ENCODE data around the gene SUFU.

SUFU gene

GRCh38 chr10:102613286-102613685, 109.5 kb downstream of the SUFU start:
- Histone ChIP-seq H3K27me3 (ENCODE audit: insufficient read depth, low read depth) (no peaks in the 10 kb centered on the region), H3K4me1 (ENCODE audit: low read depth, poor library complexity, severe bottlenecking) (peaks cover 6% of the 10 kb centered on the region), H3K4me3 (IDR thresholded peaks at IDR 0.05; ENCODE audit: insufficient read depth, low read depth, low read length) (no peak overlapping the region), H3K4me2 (no peak overlapping the region), H3K9ac (no peak overlapping the region), H3K27ac (no peak overlapping the region), H3K79me2 (ENCODE audit: insufficient read depth, low read depth) (no peaks in the 10 kb centered on the region), H2AFZ (ENCODE audit: low read depth) (no peak overlapping the region), H3K36me3 (ENCODE audit: insufficient read depth) (no peaks in the 10 kb centered on the region), H4K20me1 (ENCODE audit: insufficient read depth) (no peaks in the 10 kb centered on the region)
- TF ChIP-seq, protein P1, sequence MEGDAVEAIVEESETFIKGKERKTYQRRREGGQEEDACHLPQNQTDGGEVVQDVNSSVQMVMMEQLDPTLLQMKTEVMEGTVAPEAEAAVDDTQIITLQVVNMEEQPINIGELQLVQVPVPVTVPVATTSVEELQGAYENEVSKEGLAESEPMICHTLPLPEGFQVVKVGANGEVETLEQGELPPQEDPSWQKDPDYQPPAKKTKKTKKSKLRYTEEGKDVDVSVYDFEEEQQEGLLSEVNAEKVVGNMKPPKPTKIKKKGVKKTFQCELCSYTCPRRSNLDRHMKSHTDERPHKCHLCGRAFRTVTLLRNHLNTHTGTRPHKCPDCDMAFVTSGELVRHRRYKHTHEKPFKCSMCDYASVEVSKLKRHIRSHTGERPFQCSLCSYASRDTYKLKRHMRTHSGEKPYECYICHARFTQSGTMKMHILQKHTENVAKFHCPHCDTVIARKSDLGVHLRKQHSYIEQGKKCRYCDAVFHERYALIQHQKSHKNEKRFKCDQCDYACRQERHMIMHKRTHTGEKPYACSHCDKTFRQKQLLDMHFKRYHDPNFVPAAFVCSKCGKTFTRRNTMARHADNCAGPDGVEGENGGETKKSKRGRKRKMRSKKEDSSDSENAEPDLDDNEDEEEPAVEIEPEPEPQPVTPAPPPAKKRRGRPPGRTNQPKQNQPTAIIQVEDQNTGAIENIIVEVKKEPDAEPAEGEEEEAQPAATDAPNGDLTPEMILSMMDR (conservative IDR thresholded peaks at IDR 0.05; ENCODE audit: low read depth, low read length): no peak

DNA sequence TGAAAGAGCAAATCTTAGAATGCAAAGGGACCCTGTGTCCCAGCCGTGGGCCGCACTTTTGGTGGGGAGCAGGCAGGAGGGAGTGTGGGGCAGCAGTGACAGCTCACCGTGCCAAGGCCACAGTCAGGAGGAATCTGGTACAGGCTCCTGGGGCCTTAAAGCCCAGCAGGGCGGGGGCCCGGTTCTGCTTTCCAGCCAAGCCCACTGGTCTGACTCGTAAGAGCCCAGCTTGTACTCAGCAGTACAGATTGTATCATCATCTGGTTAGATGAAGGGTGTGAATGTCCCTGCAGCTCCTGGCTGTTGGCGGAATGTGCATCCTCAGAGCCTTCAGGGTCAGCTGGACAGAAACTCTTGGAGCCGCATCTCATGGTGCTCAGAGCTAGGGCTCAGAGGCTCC, 110.0 kb downstream of the SUFU start:
- Histone ChIP-seq H3K4me3 (IDR thresholded peaks at IDR 0.05; ENCODE audit: insufficient read depth, low read depth, low read length) (no peak overlapping the region), H3K9ac (no peak overlapping the region), H3K36me3 (ENCODE audit: insufficient read depth) (no peaks in the 10 kb centered on the region), H3K27me3 (ENCODE audit: insufficient read depth, low read depth) (no peaks in the 10 kb centered on the region), H2AFZ (ENCODE audit: low read depth) (no peak overlapping the region), H4K20me1 (ENCODE audit: insufficient read depth) (no peaks in the 10 kb centered on the region), H3K27ac (no peak overlapping the region), H3K4me1 (ENCODE audit: low read depth, poor library complexity, severe bottlenecking) (peaks cover 6% of the 10 kb centered on the region), H3K4me2 (no peak overlapping the region), H3K79me2 (ENCODE audit: insufficient read depth, low read depth) (no peaks in the 10 kb centered on the region)
- TF ChIP-seq, protein P1 (conservative IDR thresholded peaks at IDR 0.05; ENCODE audit: low read depth, low read length): no peak

DNA sequence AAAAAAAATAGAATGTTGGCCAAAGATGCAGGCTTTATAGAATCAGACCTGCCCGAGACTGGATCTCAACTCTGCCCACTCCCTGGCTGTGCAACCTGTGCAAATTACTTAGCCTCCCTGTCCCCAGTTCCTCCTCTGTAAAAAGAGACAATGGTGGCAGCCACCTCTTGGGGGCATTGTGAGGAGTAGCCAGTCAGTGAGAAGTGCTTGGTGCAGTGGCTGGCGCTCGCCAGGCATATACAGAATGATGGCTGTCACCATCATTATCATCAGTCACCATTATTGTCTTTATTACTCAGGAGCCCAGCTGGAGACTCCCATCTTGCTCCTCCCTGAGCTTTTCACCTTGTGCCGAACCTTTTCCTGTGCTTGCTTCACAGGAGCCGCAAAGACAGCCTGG, 111.1 kb downstream of the SUFU start:
- H3K36me3 ChIP-seq (ENCODE audit: insufficient read depth): no peaks in the 10 kb centered on the region
- H3K27me3 ChIP-seq (ENCODE audit: insufficient read depth, low read depth): no peaks in the 10 kb centered on the region
- no peaks in the 10 kb centered on the region for H4K20me1 ChIP-seq (ENCODE audit: insufficient read depth)
- no peak overlapping the region for H3K4me2 ChIP-seq
- no peak overlapping the region for H2AFZ ChIP-seq (ENCODE audit: low read depth)
- H3K27ac ChIP-seq: no peak overlapping the region
- H3K4me1 ChIP-seq (ENCODE audit: low read depth, poor library complexity, severe bottlenecking): no peaks in the 10 kb centered on the region
- TF ChIP-seq, protein P1 (conservative IDR thresholded peaks at IDR 0.05; ENCODE audit: low read depth, low read length): no peak
- H3K79me2 ChIP-seq (ENCODE audit: insufficient read depth, low read depth): no peaks in the 10 kb centered on the region
- no peak overlapping the region for H3K4me3 ChIP-seq (IDR thresholded peaks at IDR 0.05; ENCODE audit: insufficient read depth, low read depth, low read length)
- H3K9ac ChIP-seq: no peak overlapping the region

DNA sequence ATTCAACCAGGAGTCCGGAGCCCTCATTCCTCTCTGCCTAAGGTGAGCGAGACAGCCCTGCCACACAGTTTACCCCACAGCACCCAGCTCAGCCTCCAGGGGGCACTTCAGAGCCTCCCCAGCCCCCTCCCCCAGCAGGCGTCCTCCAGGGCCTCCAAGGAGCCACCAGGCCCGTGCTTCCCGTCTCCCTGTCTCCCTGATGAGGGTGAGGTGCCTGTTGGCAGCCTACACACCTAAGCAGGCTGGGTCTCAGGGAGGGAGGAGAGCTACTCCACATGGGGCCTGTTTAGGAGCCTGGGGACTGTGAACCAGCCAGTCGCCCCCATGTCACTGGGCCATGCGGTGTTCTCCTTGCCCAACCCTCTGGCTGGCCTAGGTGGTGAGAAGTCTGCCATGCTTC, 111.6 kb downstream of the SUFU start:
- H3K4me3 ChIP-seq (IDR thresholded peaks at IDR 0.05; ENCODE audit: insufficient read depth, low read depth, low read length): no peak overlapping the region
- H3K36me3 ChIP-seq (ENCODE audit: insufficient read depth): no peaks in the 10 kb centered on the region
- H3K27ac ChIP-seq: no peak overlapping the region
- no peaks in the 10 kb centered on the region for H3K79me2 ChIP-seq (ENCODE audit: insufficient read depth, low read depth)
- H3K4me2 ChIP-seq: no peak overlapping the region
- TF ChIP-seq, protein P1 (conservative IDR thresholded peaks at IDR 0.05; ENCODE audit: low read depth, low read length): peak; percentile 42; the same call in 1 of the 2 replicates
- H3K27me3 ChIP-seq (ENCODE audit: insufficient read depth, low read depth): no peaks in the 10 kb centered on the region
- no peak overlapping the region for H2AFZ ChIP-seq (ENCODE audit: low read depth)
- no peaks in the 10 kb centered on the region for H4K20me1 ChIP-seq (ENCODE audit: insufficient read depth)
- H3K4me1 ChIP-seq (ENCODE audit: low read depth, poor library complexity, severe bottlenecking): no peaks in the 10 kb centered on the region
- no peak overlapping the region for H3K9ac ChIP-seq
